Keratinocyte (primary cell): ENCODE results near the gene C3orf20. TPM values are rescaled to one million over a fixed set of nuclear protein-coding genes. Genes with fewer than 3 reads are reported as not detected.

Experiments
- DNase-seq: peaks from one replicate; pipeline ENCODE4 v3.0.0-alpha.2; 2011; ENCODE audit warnings: low read depth, missing footprints, low spot score
- FAIRE-seq: peaks from 2 replicates; lab custom pipeline; 2011; peaks lifted over from hg19 to GRCh38; lab: Jason Lieb, UNC
- H2AFZ ChIP-seq: 2 replicates; pipeline ENCODE4 v1.6.0; 2012; ENCODE audit warnings: low read length, control low read depth, inconsistent platforms; ENCODE audit not compliant: control insufficient read depth
- H3K27ac ChIP-seq: 2 replicates; pipeline ENCODE4 v1.5.1; 2011; ENCODE audit warnings: low read length; ENCODE audit not compliant: control insufficient read depth, insufficient read depth
- H3K27me3 ChIP-seq: 3 replicates; pipeline ENCODE4 v1.6.0; 2011; ENCODE audit warnings: low read length; ENCODE audit not compliant: control insufficient read depth, insufficient read depth; ENCODE audit errors: extremely low read depth
- H3K36me3 ChIP-seq, 2 experiments: 2 replicates in 1 of 2; 3 replicates in 1 of 2; pipeline ENCODE4 v1.5.1; 2011; ENCODE audit warnings: low read length in 2 of 2, mild to moderate bottlenecking in 1 of 2; ENCODE audit not compliant: control insufficient read depth in 2 of 2, insufficient read depth in 2 of 2; ENCODE audit errors: extremely low read depth in 1 of 2
- H3K4me1 ChIP-seq: 3 replicates; pipeline ENCODE4 v1.5.1; 2011; ENCODE audit warnings: low read length; ENCODE audit not compliant: control insufficient read depth, insufficient read depth; ENCODE audit errors: extremely low read depth
- H3K4me2 ChIP-seq: 3 replicates; pipeline ENCODE4 v1.6.0; 2011; ENCODE audit warnings: low read depth, low read length; ENCODE audit not compliant: control insufficient read depth, insufficient read depth; ENCODE audit errors: extremely low read depth
- H3K4me3 ChIP-seq, 3 experiments: fragments of 200-600 bp in 1 of 3; sonication (generic) in 1 of 3; 2 replicates in 2 of 3; 3 replicates in 1 of 3; pipeline ENCODE4 v1.5.1; 2011 to 2016; ENCODE audit warnings: low read length in 3 of 3, mild to moderate bottlenecking in 3 of 3, control low read depth in 2 of 3, inconsistent platforms in 1 of 3, low read depth in 1 of 3, mixed read lengths in 1 of 3, mixed run types in 1 of 3, moderate library complexity in 1 of 3; ENCODE audit not compliant: control insufficient read depth in 2 of 3, insufficient read depth in 2 of 3; ENCODE audit errors: extremely low read depth in 1 of 3
- H3K79me2 ChIP-seq: 2 replicates; pipeline ENCODE4 v1.6.0; 2012; ENCODE audit warnings: low read length; ENCODE audit not compliant: control insufficient read depth, insufficient read depth
- H3K9ac ChIP-seq: 3 replicates; pipeline ENCODE4 v1.6.0; 2011; ENCODE audit warnings: low read length; ENCODE audit not compliant: control insufficient read depth, insufficient read depth; ENCODE audit errors: extremely low read depth
- H3K9me1 ChIP-seq: 3 replicates; pipeline ENCODE4 v1.6.0; 2011; ENCODE audit warnings: low read length; ENCODE audit not compliant: control insufficient read depth, insufficient read depth; ENCODE audit errors: extremely low read depth
- H3K9me3 ChIP-seq: 2 replicates; pipeline ENCODE4 v1.5.1; 2012; ENCODE audit warnings: low read depth, low read length; ENCODE audit not compliant: control insufficient read depth
- H4K20me1 ChIP-seq: 3 replicates; pipeline ENCODE4 v1.6.0; 2011; ENCODE audit warnings: low read length; ENCODE audit not compliant: control insufficient read depth, insufficient read depth; ENCODE audit errors: extremely low read depth
- CTCF ChIP-seq, 3 experiments: IDR thresholded peaks in 1 of 3; conservative IDR thresholded peaks in 1 of 3; optimal IDR thresholded peaks in 1 of 3; 2 replicates in 2 of 3; 3 replicates in 1 of 3; pipeline versions ENCODE3 to v1.5.1; 2011; ENCODE audit warnings: low read length in 3 of 3, mild to moderate bottlenecking in 3 of 3, moderate library complexity in 2 of 3, control low read depth in 1 of 3, inconsistent platforms in 1 of 3; ENCODE audit not compliant: insufficient read depth in 2 of 3; ENCODE audit errors: extremely low read depth in 1 of 3
- EZH2 ChIP-seq: IDR thresholded peaks from one replicate; pipeline ENCODE4 v1.6.1; 2012; ENCODE audit warnings: inconsistent platforms, mild to moderate bottlenecking, low read length, moderate library complexity
- dilution Hi-C: fragments of 300-500 bp; cut with MboI; formaldehyde crosslinking; loops from one replicate; pipeline ENCODE4 v1.7.0; 2020; ENCODE audit warnings: low sequenced_read_pairs; ENCODE audit not compliant: extremely low pct_ligation_motif_present
- polyA plus RNA-seq, 5 experiments: library from polyadenylated mRNA; depleted of rRNA in 3 of 5; stranded (reverse) in 3 of 5; stranded (forward) in 1 of 5; unstranded in 1 of 5; fragments of >200 nt; gene quantifications; 1 replicate in 1 of 5; 2 replicates in 3 of 5; 3 replicates in 1 of 5; pipeline versions ENCODE4 v1.2.1 to v1.2.3, GENCODE V29; 2011 to 2012; ENCODE audit warnings: missing spikeins in 2 of 5, low read depth in 1 of 5, low replicate concordance in 1 of 5

Gene C3orf20
- polyA plus RNA-seq, 1 donor (not counting 4 experiments of a cell fraction or from before 2014, with no cell fraction given) = not detected

- no peak for TF ChIP-seq EZH2
- TF ChIP-seq CTCF (optimal IDR thresholded peaks at IDR 0.05 in 1 of 3, IDR thresholded peaks at IDR 0.05 in 1 of 3, conservative IDR thresholded peaks at IDR 0.05 in 1 of 3; ENCODE audit: extremely low read depth in 1 of 3, insufficient read depth in 2 of 3, low read length in 3 of 3) = no peak
- Histone ChIP-seq H3K9ac (no peak overlapping the region), H3K36me3 (no peaks in the 10 kb centered on the region), H3K9me1 (no peaks in the 10 kb centered on the region), H3K4me2 (no peak overlapping the region), H3K4me3 (no peak overlapping the region), H2AFZ (no peak overlapping the region), H3K9me3 (no peaks in the 10 kb centered on the region), H4K20me1 (no peaks in the 10 kb centered on the region), H3K27me3 (no peaks in the 10 kb centered on the region), H3K4me1 (no peaks in the 10 kb centered on the region), H3K27ac (no peak overlapping the region), H3K79me2 (no peaks in the 10 kb centered on the region)
- dilution Hi-C loops = no loop called here
- FAIRE-seq = no peak
- no peak for DNase-seq
Observed at GRCh38 chr3:14765060-14765400, 90.1 kb downstream of the C3orf20 start.

GRCh38 chr3:14765576-14766427 lies 90.9 kb downstream of the C3orf20 start:
- H3K27me3 ChIP-seq = no peaks in the 10 kb centered on the region
- no peak for TF ChIP-seq CTCF (optimal IDR thresholded peaks at IDR 0.05 in 1 of 3, IDR thresholded peaks at IDR 0.05 in 1 of 3, conservative IDR thresholded peaks at IDR 0.05 in 1 of 3; ENCODE audit: extremely low read depth in 1 of 3, insufficient read depth in 2 of 3, low read length in 3 of 3)
- TF ChIP-seq EZH2 = no peak
- H3K36me3 ChIP-seq = no peaks in the 10 kb centered on the region
- H3K27ac ChIP-seq = no peak overlapping the region
- H4K20me1 ChIP-seq = no peaks in the 10 kb centered on the region
- no peak overlapping the region for H3K4me3 ChIP-seq
- H3K4me1 ChIP-seq = no peaks in the 10 kb centered on the region
- FAIRE-seq = no peak
- H3K9ac ChIP-seq = no peak overlapping the region
- H3K4me2 ChIP-seq = no peak overlapping the region
- dilution Hi-C loops = no loop called here
- H3K9me3 ChIP-seq = no peaks in the 10 kb centered on the region
- DNase-seq = no peak
- H2AFZ ChIP-seq = no peak overlapping the region
- no peaks in the 10 kb centered on the region for H3K9me1 ChIP-seq
- H3K79me2 ChIP-seq = no peaks in the 10 kb centered on the region
